SW 1271 (cell line): ENCODE data around the gene CD22.
"Not testable (repeated sequence)": the region's sequence is repeated elsewhere in the genome, so short reads cannot be mapped to it uniquely, and the experiment has no call there.

Experiments used
- DNase-seq, 2 experiments: peaks; one replicate each; lab custom pipeline; 2025; lab: John Stamatoyannopoulos, UW

Gene CD22

DNA sequence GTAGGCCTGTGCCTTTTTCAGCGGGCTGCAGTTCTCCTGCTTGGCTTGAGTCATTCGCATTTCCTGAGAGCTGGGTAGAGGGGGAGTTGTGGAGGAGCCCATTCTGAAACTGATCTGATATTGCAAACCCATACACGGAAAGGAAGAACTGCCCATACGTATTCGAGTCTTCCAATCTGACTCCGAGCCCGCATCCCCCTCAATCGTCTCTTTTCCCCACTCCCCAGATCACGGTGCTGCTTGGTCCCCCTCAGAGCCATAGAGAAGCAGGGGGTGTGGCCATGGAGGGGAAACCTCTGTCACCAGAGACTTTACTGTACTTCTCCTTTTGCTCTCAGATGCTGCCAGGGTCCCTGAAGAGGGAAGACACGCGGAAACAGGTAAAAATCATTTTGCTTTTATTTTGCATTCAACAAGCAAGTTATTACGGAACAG lies at the start of gene CD22:
Gene CD22 (plus strand): TSS at position 337 of the 435 bp plus-strand sequence. CDS start 2,854 bp downstream, outside the sequence.
- no peak for DNase-seq

GRCh38 chr19:35279374-35279773 lies 49.6 kb upstream of the CD22 start:
- DNase-seq: no peak

GRCh38 chr19:35279985-35280821 lies 48.8 kb upstream of the CD22 start:
- DNase-seq: no peak

DNA sequence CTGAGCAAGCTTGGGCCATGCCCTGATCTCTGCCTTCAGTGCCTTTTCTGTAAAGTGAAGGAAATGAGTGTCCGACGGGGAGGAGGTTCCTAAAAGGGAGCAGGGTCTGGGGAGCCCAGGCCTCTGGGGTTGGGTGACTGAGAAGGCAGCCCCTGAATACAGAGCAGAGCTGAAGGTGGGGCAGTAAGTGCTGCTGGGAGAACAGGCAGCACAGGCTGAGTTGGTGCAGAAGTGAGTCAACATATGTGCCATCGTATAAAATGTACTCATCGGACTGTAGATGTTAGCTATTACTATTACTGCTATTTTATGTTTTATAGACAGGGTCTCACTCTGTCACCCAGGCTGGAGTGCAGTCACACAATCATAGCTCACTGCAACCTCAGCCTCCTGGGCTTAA lies 47.7 kb upstream of the CD22 start:
- DNase-seq: no peak

DNA sequence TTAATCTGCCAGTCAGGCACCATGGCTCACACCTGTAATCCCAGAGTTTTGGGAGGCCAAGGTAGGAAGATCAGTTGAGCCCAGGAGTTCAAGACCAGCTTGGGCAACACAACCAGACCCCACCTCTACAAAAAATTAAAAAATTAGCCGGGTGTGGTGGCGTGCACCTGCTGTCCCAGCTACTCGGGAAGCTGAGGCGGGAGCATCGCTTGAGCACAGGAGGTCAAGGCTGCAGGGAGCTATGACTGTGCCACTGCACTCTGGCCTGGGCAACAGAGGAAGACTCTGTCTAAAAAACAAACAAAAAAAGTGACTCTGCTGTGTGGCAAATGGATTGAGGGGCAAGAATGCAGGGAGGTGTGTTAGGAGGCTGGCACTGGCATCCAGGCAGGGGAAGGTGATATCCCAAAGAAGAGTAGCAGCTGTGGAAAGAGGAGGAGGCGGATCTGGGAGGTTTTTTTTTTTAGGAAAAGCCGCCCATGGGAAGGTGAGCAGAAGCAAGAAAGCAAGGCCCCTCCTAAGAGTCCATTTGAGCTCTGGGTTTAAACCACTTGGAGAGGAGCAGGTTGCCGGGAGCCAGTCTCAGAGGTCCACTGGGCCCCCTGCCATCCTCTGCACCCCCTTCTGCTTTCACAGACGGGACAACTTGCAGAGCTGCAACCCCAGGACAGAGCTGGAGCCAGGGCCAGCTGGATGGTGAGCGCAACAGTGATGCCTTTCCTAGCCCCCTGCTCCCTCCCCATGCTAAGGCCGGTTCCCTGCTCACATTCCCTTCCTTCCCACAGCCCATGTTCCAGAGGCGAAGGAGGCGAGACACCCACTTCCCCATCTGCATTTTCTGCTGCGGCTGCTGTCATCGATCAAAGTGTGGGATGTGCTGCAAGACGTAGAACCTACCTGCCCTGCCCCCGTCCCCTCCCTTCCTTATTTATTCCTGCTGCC lies 44.6 kb upstream of the CD22 start:
- no peak for DNase-seq

DNA sequence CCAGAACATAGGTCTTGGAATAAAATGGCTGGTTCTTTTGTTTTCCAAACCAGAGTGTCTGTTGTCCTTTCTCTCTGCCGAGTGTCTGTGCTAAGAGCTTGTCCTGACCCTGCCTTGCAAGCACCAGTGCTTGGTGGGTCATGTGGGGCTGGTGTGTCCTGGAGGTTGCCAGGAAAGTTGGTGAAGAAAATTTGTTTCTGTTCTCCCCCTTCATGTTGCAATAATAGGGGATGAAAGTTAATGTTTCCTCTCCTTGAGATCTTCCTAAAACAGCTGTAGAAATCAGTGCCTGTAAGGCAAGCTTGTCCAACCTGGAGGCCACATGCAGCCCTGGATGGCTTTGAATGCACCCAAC lies 43.9 kb upstream of the CD22 start:
- DNase-seq: no peak

GRCh38 chr19:35285465-35285864 lies 43.5 kb upstream of the CD22 start:
- not testable (repeated sequence) for DNase-seq

DNA sequence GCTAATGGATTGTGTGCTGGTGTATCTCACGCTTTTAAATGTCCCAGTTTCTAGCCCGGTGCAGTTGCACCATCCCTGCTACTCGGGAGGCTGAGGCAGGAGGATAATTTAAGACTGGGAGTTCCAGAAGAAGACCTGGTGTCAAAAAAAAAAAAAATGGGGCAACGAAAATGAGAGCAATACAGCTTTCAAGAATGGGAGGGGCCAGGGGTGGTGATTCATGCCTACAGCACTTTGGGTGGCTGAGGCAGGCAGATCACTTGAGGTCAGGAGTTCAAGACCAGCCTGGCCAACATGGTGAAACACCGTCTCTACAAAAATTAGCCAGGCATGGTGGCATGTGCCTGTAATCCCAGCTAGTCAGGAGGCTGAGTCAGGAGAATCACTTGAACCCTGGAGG lies 42.9 kb upstream of the CD22 start:
- not testable (repeated sequence) for DNase-seq

DNA sequence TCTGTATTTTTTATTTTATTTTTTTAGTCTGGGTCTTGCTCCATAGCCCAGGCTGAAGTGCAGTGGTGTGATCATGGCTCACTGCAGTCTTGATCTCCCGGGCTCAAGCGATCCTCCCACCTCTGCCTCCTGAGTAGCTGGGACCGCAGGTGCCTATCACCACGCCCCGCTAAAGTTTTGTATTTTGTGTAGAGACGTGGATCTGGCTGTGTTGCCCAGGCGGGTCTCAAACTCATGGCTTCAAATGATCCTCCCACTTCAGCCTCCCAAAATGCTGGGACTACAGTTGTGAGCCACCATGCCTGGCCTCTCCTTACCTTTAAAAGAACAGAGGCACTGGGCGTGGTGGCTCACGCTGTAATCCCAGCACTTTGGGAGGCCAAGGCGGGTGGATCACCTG lies 41.3 kb upstream of the CD22 start:
- DNase-seq: no peak

GRCh38 chr19:35288331-35288730 lies 40.7 kb upstream of the CD22 start:
- no peak for DNase-seq

GRCh38 chr19:35288906-35289305 lies 40.1 kb upstream of the CD22 start:
- no peak for DNase-seq

- DNase-seq: no peak
Observed at GRCh38 chr19:35290381-35291127, 38.4 kb upstream of the CD22 start.

DNA sequence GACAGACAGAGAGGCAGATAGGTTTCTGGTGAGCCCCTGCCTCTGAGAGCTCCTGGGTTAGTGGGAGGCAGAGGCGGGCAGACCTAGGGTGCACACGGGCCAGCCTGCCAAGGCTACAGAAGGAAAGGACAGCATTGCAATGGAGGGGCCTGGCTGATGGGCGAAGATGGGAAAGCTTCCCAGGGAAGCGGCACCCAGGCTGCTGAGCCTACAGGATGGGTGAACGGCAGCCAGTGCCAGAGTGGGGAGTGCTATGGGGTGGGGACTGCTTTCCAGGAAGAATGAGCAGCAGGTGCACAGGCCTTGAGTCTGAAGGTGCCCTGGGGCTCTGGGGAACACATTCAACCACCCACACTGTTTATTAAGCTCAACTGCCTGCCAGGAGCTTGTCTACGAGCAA lies 37.7 kb upstream of the CD22 start:
- no peak for DNase-seq

- DNase-seq: no peak
Observed at GRCh38 chr19:35291916-35292315, 37.1 kb upstream of the CD22 start, which contains the start of gene MAG. Gene MAG, plus strand, starts transcription at chr19:35292161. Its CDS starts 3,248 bp downstream, at chr19:35295409.

DNA sequence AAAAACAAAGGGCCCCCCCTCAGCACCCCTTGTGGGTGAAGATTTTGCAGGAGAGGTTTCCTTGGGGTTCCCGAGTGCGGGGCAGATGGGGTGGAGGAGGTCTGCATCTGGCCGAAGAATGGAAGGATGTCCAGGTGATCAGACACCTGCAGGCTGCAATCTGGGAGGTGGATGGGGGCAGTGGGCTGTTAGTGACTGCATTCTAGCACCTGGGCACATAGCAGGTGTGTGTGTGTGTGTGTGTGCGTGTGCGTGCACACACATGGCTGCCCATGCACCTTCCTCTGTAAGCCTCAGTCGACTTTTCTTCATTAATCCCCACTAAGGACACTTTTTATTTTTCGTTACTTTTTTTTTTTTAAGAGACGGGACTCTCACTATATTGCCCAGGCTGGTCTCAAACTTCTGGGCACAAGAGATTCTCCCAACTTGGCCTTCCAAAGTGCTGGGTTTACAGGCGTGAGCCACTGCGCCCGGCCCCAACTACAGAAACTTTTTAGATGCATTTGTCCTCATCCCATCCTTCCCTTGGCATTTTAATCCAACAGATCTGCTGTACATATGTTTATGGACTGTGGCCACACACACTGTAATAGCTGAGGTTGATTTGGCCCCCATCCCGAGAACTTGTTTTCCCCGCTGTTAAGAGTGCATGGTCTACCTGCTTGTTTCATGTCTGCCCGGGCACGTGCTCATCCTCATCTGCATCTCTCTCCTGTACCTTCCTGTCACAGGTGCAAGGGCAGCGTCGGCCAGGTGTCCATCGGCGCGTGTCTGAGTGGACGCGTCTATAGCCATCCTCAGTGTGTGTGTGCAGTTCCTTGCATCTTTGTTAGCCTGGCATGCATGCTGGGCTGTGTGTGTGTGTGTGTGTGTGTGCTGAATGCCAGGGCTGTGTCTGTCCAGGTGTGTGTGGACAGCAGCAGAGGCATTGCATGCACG lies 36.3 kb upstream of the CD22 start:
- no peak for DNase-seq

DNA sequence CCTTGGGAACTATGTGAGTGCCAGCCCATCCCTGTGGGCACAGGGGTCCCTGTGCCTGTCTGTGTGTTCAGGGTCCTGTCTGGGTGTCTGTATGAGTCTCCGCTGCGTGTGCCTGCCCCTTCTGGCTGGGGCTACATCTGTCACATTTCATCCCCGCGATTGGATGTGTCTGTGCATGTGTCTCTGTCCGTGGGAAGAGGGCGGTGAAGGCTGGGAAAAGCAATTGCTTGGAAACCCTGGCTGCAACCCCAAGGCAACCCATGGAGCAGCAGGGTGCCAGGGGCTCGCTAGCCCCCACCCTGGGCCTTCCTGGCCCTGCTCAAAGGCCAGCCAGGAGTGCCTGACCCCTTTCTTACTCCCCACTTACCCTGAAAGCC lies 35.6 kb upstream of the CD22 start:
- no peak for DNase-seq

DNA sequence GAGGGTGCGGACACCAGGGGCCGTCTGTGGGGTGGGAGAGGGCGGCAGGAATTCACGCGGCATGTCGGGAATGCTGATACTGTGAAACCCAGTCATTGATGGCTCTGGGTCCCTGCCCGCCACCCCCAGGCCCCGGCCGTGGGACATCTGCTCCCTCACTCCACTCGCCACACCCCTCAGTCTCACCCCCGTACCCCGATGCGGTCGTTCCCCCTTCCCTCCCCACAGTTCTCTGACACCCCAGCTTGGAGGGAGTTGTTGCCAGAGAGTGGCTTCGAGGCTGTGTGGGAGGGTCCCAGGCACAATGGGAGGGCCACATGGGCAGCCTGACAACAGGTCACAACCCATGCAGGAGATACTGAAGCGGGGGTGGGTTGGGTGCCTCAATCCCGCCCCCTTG lies 35.2 kb upstream of the CD22 start:
- no peak for DNase-seq

DNA sequence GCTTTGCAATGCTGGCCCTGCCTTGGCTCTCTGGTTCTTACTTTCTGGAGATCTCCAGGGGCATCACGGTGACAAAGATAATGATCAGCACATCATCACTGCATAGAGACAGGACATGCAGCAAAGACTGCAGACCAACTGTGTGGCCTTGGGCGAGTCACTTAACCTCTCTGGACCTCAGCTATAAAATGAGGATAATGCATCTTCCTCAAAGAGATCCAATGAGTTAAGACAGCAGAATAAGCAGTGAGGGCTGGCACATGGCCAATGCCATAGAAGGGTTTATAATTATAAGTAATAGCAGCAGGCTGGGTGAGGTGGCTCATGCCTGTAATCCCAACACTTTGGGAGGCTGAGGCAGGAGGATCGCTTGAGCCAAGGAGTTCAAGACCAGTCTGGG lies 34.7 kb upstream of the CD22 start:
- no peak for DNase-seq

DNA sequence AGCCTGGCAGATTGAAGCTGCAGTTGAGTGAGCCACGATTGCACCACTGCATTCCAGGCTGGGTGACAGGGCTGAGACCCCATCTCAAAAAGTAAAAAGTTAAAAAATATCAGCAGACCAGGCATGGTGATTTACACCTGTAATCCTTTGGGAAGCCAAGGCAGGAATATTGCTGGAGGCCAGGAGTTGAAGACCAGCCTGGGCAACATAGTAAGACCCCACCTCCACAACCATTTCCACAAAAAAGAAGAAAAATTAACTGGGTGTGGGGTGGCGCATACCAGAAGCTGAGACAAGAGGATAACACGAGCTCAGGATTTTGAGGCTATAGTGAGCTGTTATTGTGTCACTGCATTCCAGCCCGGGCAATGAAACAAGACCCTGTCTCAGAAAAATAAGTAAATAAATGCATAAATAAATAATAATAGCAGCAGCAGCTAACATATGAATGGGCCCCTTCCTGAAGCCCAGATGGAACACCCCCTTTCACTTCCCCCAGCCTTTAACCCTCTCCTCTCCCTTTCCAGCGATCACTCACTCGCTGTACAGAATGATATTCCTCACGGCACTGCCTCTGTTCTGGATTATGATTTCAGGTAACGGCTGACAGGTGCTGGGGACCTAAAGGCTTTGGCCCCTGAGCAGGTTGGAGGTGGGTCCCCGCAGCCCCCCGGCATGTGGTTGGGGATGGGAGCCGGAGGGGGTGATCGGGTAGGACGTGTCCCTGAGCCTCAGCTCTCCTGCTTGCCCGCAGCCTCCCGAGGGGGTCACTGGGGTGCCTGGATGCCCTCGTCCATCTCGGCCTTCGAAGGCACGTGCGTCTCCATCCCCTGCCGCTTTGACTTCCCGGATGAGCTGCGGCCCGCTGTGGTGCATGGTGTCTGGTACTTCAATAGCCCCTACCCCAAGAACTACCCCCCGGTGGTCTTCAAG lies 33.9 kb upstream of the CD22 start:
- DNase-seq: no peak
